ENCODE measurements around the gene P2RX2. TPM values are rescaled to one million over a fixed set of nuclear protein-coding genes. Genes with fewer than 3 reads are reported as not detected.

Gene P2RX2
- total RNA-seq, 2 donors from 2014 or later, result 0.34 to 0.45 TPM

GRCh38 chr12:132669166-132669879, 50.7 kb downstream of the P2RX2 start:
- intact Hi-C loops (cut with DNase I, micrococcal nuclease), result no loop called here
- ATAC-seq, result no peak
- DNase-seq, result no peak

Small RNAs within 50 kb of the gene (microRNA-seq; reads per million reads assigned to microRNA genes)
- 0.53 to 2.7 reads per million in 2 donors for gene MIR6763

Other genes starting within 250 kb of the P2RX2 start
- gene FBRSL1, start 128.6 kb upstream of the P2RX2 start, total RNA-seq, result 10 to 100 TPM; 63.1 to 82.6 TPM
- gene LRCOL1, start 8.2 kb upstream of the P2RX2 start, total RNA-seq, result not detected
- 10 to 100 TPM; 38.3 to 57.6 TPM for gene POLE, start 68.6 kb downstream of the P2RX2 start, total RNA-seq
- 100 to 1,000 TPM in 1 of 2 donors, 10 to 100 TPM in 1; 93.1 to 112 TPM for gene PXMP2, start 68.8 kb downstream of the P2RX2 start, total RNA-seq
- gene PGAM5, start 92.1 kb downstream of the P2RX2 start, total RNA-seq, result 10 to 100 TPM; 29.7 to 40.0 TPM
- 10 to 100 TPM; 41.2 to 50.0 TPM for gene ANKLE2, start 143.1 kb downstream of the P2RX2 start, total RNA-seq
- gene GOLGA3, start 210.1 kb downstream of the P2RX2 start, total RNA-seq, result 10 to 100 TPM; 81.4 to 88.6 TPM

Measured in left colon (tissue), 2 donors.